ENCODE measurements around the gene USP36.

DNA sequence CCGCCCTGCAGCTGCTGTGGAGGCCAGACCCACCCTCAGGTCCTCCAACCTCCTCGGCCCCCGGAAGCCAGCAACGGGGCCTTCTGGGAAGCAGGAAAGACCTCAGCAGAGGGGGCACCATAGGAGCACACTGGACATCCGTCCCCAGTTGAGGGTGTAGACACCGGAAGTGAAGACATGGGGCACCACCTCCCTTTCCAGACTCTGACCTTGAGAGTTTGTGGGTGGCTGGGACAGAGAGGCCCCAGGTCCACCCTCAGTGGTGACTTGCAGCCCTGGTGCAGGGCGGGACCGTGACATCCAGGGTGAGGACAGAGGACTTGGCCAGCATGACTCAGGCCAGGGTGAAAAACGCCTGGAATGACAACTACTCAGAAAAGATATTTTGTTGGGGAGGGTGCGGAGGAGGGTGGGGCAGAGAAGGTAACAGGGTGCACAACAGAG, 42.5 kb upstream of the USP36 start:
- TF ChIP-seq, protein P1, sequence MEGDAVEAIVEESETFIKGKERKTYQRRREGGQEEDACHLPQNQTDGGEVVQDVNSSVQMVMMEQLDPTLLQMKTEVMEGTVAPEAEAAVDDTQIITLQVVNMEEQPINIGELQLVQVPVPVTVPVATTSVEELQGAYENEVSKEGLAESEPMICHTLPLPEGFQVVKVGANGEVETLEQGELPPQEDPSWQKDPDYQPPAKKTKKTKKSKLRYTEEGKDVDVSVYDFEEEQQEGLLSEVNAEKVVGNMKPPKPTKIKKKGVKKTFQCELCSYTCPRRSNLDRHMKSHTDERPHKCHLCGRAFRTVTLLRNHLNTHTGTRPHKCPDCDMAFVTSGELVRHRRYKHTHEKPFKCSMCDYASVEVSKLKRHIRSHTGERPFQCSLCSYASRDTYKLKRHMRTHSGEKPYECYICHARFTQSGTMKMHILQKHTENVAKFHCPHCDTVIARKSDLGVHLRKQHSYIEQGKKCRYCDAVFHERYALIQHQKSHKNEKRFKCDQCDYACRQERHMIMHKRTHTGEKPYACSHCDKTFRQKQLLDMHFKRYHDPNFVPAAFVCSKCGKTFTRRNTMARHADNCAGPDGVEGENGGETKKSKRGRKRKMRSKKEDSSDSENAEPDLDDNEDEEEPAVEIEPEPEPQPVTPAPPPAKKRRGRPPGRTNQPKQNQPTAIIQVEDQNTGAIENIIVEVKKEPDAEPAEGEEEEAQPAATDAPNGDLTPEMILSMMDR (IDR thresholded peaks at IDR 0.05) = no peak
- TF ChIP-seq REST (IDR thresholded peaks at IDR 0.05; ENCODE audit: insufficient read depth in 1 of 2, low read depth in 2 of 2, low read length in 1 of 2) (no peak), POLR2AphosphoS5 (IDR thresholded peaks at IDR 0.05; ENCODE audit: low read depth, low read length) (no peak), SIN3A (IDR thresholded peaks at IDR 0.05; ENCODE audit: borderline replicate concordance, insufficient read depth, low read depth, low read length) (no peak), TCF7L2 (IDR thresholded peaks at IDR 0.05; ENCODE audit: low read depth, low read length) (no peak)
